ENCODE measurements around the gene LAMP1.

- TF ChIP-seq CTCF (IDR thresholded peaks at IDR 0.05) (no peak), POLR2A (IDR thresholded peaks at IDR 0.05) (no peak)
These were observed 30.3 kb downstream of the LAMP1 start for GRCh38 chr13:113327391-113327765.

All from right lobe of liver (tissue), 4 donors.